ENCODE data around the gene CBX5.

DNA sequence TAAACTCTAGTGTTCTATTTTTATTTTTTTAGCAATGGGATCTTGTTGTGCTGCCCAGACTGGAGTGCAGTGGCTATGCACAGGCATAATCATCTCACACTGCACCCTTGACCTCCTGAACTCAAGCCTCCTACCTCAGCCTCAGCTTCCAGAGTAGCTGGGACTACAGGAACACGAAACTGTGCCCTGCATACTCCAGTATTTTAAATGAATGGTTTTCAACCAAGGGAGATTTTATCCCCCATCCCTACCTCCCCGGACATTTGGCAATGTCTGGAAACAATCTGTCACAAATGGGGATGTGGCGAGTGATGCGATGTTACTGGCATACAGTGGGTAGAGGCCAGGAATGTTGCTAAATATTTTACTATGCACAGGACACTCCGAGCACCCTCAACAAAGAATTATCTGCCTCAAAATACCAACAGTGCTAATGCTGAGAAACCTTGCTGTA is 2.1 kb downstream of the CBX5 start:
- TF ChIP-seq, protein P1, sequence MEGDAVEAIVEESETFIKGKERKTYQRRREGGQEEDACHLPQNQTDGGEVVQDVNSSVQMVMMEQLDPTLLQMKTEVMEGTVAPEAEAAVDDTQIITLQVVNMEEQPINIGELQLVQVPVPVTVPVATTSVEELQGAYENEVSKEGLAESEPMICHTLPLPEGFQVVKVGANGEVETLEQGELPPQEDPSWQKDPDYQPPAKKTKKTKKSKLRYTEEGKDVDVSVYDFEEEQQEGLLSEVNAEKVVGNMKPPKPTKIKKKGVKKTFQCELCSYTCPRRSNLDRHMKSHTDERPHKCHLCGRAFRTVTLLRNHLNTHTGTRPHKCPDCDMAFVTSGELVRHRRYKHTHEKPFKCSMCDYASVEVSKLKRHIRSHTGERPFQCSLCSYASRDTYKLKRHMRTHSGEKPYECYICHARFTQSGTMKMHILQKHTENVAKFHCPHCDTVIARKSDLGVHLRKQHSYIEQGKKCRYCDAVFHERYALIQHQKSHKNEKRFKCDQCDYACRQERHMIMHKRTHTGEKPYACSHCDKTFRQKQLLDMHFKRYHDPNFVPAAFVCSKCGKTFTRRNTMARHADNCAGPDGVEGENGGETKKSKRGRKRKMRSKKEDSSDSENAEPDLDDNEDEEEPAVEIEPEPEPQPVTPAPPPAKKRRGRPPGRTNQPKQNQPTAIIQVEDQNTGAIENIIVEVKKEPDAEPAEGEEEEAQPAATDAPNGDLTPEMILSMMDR (IDR thresholded peaks at IDR 0.05; ENCODE audit: insufficient read depth, low read depth, low read length): no peak
- TF ChIP-seq EZH2 (IDR thresholded peaks at IDR 0.05; ENCODE audit: insufficient read depth, low read length): no peak

Measured in astrocyte (in vitro differentiated cells and primary cell).